ENCODE results near the gene SIRPB2. TPM values are rescaled to one million over a fixed set of nuclear protein-coding genes. Genes with fewer than 3 reads are reported as not detected.

SIRPB2 gene
- total RNA-seq, 1 experiment from 2014 or later = not detected

- peaks cover 11% of the 10 kb centered on the region for H3K9me3 ChIP-seq (ENCODE audit: control insufficient read depth, low read depth, low read length)
- no CpG with 5 or more reads among the region's 1 CpG for WGBS (ENCODE audit: extremely low coverage, insufficient read length, low lambda C conversion rate)
- H3K27ac ChIP-seq (ENCODE audit: insufficient read length, low read depth, low read length) = no peak overlapping the region
- Mint-ChIP-seq H3K27me3 (ENCODE audit: low read depth) (no peaks in the 10 kb centered on the region), H3K27ac (no peak overlapping the region), H3K36me3 (ENCODE audit: insufficient read depth in 1 of 3, low read depth in 3 of 3) (peaks cover 19 to 34% (median 27%) of the 10 kb centered on the region in 3 experiments), H3K9me3 (peaks cover 34 to 37% of the 10 kb centered on the region in 2 experiments), H3K4me1 (peaks cover 51 to 62% of the 10 kb centered on the region in 2 experiments), H3K4me3 (0 out of 5 replicates have a peak overlapping the region, but pooled peaks of 1 of the 2 experiments have one; percentile 0)
- no peaks in the 10 kb centered on the region for H3K79me2 ChIP-seq (ENCODE audit: insufficient read depth, low read length)
- no peak overlapping the region for H4K91ac ChIP-seq (ENCODE audit: insufficient read length, low read depth, low read length)
- H3K4me1 ChIP-seq (ENCODE audit: insufficient read depth, low read length) = peaks cover 7% of the 10 kb centered on the region
- no peak overlapping the region for H3T11ph ChIP-seq (ENCODE audit: low read length)
- no peaks in the 10 kb centered on the region for H3K79me1 ChIP-seq (ENCODE audit: insufficient read depth, low read depth, low read length, poor library complexity, severe bottlenecking)
- H4K8ac ChIP-seq (replicated peaks; ENCODE audit: insufficient read length, low read depth, low read length) = no peak overlapping the region
- TF ChIP-seq CTCF (conservative IDR thresholded peaks at IDR 0.05) = no peak
- H3K9ac ChIP-seq (ENCODE audit: extremely low read depth, insufficient read length, low read length) = no peak overlapping the region
- no peak overlapping the region for H4K5ac ChIP-seq (ENCODE audit: insufficient read length, low read depth, low read length)
- no peak overlapping the region for H3K14ac ChIP-seq (ENCODE audit: insufficient read depth, low read length)
- H2BK120ac ChIP-seq (ENCODE audit: low read depth, low read length, poor library complexity, severe bottlenecking) = no peak overlapping the region
- H2BK12ac ChIP-seq (ENCODE audit: insufficient read length, low read depth, low read length) = no peak overlapping the region
- H3K23ac ChIP-seq (ENCODE audit: insufficient read length, low read depth, low read length) = no peak overlapping the region
- H2BK5ac ChIP-seq (ENCODE audit: insufficient read length, low read length) = no peak overlapping the region
- H3K4ac ChIP-seq (ENCODE audit: low read depth, low read length) = no peak overlapping the region
- H4K20me1 ChIP-seq (ENCODE audit: control insufficient read depth, insufficient read depth, insufficient read length) = no peaks in the 10 kb centered on the region
- no peaks in the 10 kb centered on the region for H3K27me3 ChIP-seq (ENCODE audit: insufficient read depth, low read length)
- no peak for DNase-seq
- no peak overlapping the region for H2BK15ac ChIP-seq (ENCODE audit: low read depth, low read length)
- H3K56ac ChIP-seq (ENCODE audit: insufficient read length, low read depth, low read length) = no peak overlapping the region
- no peak overlapping the region for H3K18ac ChIP-seq (ENCODE audit: insufficient read length, low read depth, low read length)
- no peak overlapping the region for H2AK5ac ChIP-seq (ENCODE audit: insufficient read length, low read length)
- H2BK20ac ChIP-seq (ENCODE audit: low read depth, low read length, poor library complexity, severe bottlenecking) = no peak overlapping the region
- no peak overlapping the region for H2AFZ ChIP-seq (ENCODE audit: low read length)
- no peaks in the 10 kb centered on the region for H3K23me2 ChIP-seq (ENCODE audit: insufficient read length, low read depth, low read length, poor library complexity, severe bottlenecking)
- no peak overlapping the region for H3K4me2 ChIP-seq (ENCODE audit: insufficient read depth, insufficient read length, low read length)
Measured at GRCh38 chr20:1431158-1431557, 60.1 kb downstream of the SIRPB2 start.
